ENCODE measurements around the gene MFN2. TPM values are rescaled to one million over a fixed set of nuclear protein-coding genes. Genes with fewer than 3 reads are reported as not detected.

MFN2 gene
- total RNA-seq, 6 donors from 2014 or later: 40.9 to 80.6 (median 71.0) TPM

- Histone ChIP-seq H3K4me1 (peaks cover 20 to 40% (median 31%) of the 10 kb centered on the region in 4 donors), H3K27ac (peak overlapping the region; percentile 94 to 98 (median 97)), H3K27me3 (no peaks in the 10 kb centered on the region), H3K36me3 (peaks cover 0 to 39% (median 25%) of the 10 kb centered on the region in 4 donors), H3K4me3 (peak overlapping the region; percentile 14 to 96 (median 88)), H3K9me3 (no peaks in the 10 kb centered on the region)
- 50 to 63% methylated on average over 26 to 29 of the region's 29 CpGs for WGBS, 2 donors
- ATAC-seq (ENCODE audit: low FRiP score in 2 of 2) (peak; percentile 17 to 34), DNase-seq (no peak)
- TF ChIP-seq POLR2A (IDR thresholded peaks at IDR 0.05): peak in 1 of 4 donors; percentile 14
- TF ChIP-seq EP300 (IDR thresholded peaks at IDR 0.05): no peak
These were observed 1.0 kb upstream of the MFN2 start for GRCh38 chr1:11979028-11979850.

GRCh38 chr1:11980676-11980972 is 380 bp downstream of the MFN2 start:
- Histone ChIP-seq H3K4me1 (peaks cover 22 to 49% (median 37%) of the 10 kb centered on the region in 4 donors), H3K27ac (peak overlapping the region; percentile 94 to 98 (median 97)), H3K9me3 (no peaks in the 10 kb centered on the region), H3K27me3 (no peaks in the 10 kb centered on the region), H3K4me3 (peak overlapping the region; percentile 48 to 96 (median 88)), H3K36me3 (peaks cover 0 to 36% (median 20%) of the 10 kb centered on the region in 4 donors)
- DNase-seq: no peak
- 0 to 1% methylated on average over 12 of the region's 12 CpGs for WGBS, 2 donors
- TF ChIP-seq POLR2A (IDR thresholded peaks at IDR 0.05) (no peak), EP300 (IDR thresholded peaks at IDR 0.05) (no peak), CTCF (IDR thresholded peaks at IDR 0.05) (no peak), POLR2AphosphoS5 (IDR thresholded peaks at IDR 0.05) (no peak)
- ATAC-seq (ENCODE audit: low FRiP score in 2 of 2): no peak

- peaks cover 27 to 54% (median 42%) of the 10 kb centered on the region in 4 donors for H3K4me1 ChIP-seq
- WGBS, 2 donors: 87 to 88% methylated on average over 13 of the region's 13 CpGs
- peaks cover 0 to 41% (median 21%) of the 10 kb centered on the region in 4 donors for H3K36me3 ChIP-seq
- no peak for ATAC-seq (ENCODE audit: low FRiP score in 2 of 2)
- no peaks in the 10 kb centered on the region for H3K27me3 ChIP-seq
- TF ChIP-seq CTCF (IDR thresholded peaks at IDR 0.05): no peak
- no peaks in the 10 kb centered on the region for H3K9me3 ChIP-seq
- peak overlapping the region in 2 of 4 donors; percentile 94 to 98 for H3K27ac ChIP-seq
- H3K4me3 ChIP-seq: peak overlapping the region in 1 of 4 donors; percentile 96
- DNase-seq: no peak
These were observed 1.2 kb downstream of the MFN2 start for GRCh38 chr1:11981378-11982009.

- peaks cover 0 to 42% (median 21%) of the 10 kb centered on the region in 4 donors for H3K36me3 ChIP-seq
- H3K4me1 ChIP-seq: peaks cover 27 to 54% (median 42%) of the 10 kb centered on the region in 4 donors
- no peak overlapping the region for H3K4me3 ChIP-seq
- no peak for TF ChIP-seq EP300 (IDR thresholded peaks at IDR 0.05)
- TF ChIP-seq CTCF (IDR thresholded peaks at IDR 0.05): peak in 2 of 6 experiments; percentile 33 to 41
- no peak for ATAC-seq (ENCODE audit: low FRiP score in 2 of 2)
- no peaks in the 10 kb centered on the region for H3K9me3 ChIP-seq
- WGBS, 2 donors: 55 to 94% methylated on average over 3 of the region's 3 CpGs
- DNase-seq: no peak
- H3K27me3 ChIP-seq: no peaks in the 10 kb centered on the region
- H3K27ac ChIP-seq: no peak overlapping the region
These were observed 1.8 kb downstream of the MFN2 start for GRCh38 chr1:11982010-11982392.

- Histone ChIP-seq H3K9me3 (no peaks in the 10 kb centered on the region), H3K36me3 (peaks cover 4 to 55% (median 25%) of the 10 kb centered on the region in 4 donors), H3K27me3 (no peaks in the 10 kb centered on the region), H3K27ac (peak overlapping the region in 3 of 4 donors; percentile 61 to 81 (median 64)), H3K4me1 (peaks cover 24 to 50% (median 36%) of the 10 kb centered on the region in 4 donors), H3K4me3 (no peak overlapping the region)
- WGBS, 2 donors: 87 to 89% methylated on average over 5 of the region's 5 CpGs
- no peak for ATAC-seq (ENCODE audit: low FRiP score in 2 of 2)
- TF ChIP-seq POLR2A (IDR thresholded peaks at IDR 0.05) (no peak), POLR2AphosphoS5 (IDR thresholded peaks at IDR 0.05) (no peak), EP300 (IDR thresholded peaks at IDR 0.05) (no peak)
- DNase-seq: no peak
These were observed 3.9 kb downstream of the MFN2 start for GRCh38 chr1:11984121-11984520.
